Neuronal stem cell (in vitro differentiated cells): ENCODE measurements around the gene PCP4.

ENCODE experiments used
- DNase-seq: peaks from one replicate; pipeline ENCODE4 v3.0.0-alpha.2; 2013; ENCODE audit warnings: low spot score
- H2AFZ ChIP-seq: one replicate; pipeline ENCODE4 v1.6.1; 2013; ENCODE audit warnings: mild to moderate bottlenecking, low read length, inconsistent platforms
- H2AK5ac ChIP-seq: 2 replicates; pipeline ENCODE4 v1.6.1; 2013; ENCODE audit warnings: low read depth, mild to moderate bottlenecking, inconsistent platforms, low read length, moderate library complexity, mixed read lengths
- H2BK120ac ChIP-seq: 2 replicates; pipeline ENCODE4 v1.6.1; 2013; ENCODE audit warnings: low read depth, mild to moderate bottlenecking, inconsistent platforms, low read length, moderate library complexity, mixed read lengths
- H2BK12ac ChIP-seq: one replicate; pipeline ENCODE4 v1.6.1; 2013; ENCODE audit warnings: low read length, inconsistent platforms
- H2BK15ac ChIP-seq: 2 replicates; pipeline ENCODE4 v1.6.1; 2013; ENCODE audit warnings: mild to moderate bottlenecking, low read length, inconsistent platforms, mixed read lengths
- H2BK5ac ChIP-seq: one replicate; pipeline ENCODE4 v1.6.1; 2013; ENCODE audit warnings: inconsistent platforms, mild to moderate bottlenecking, low read length, moderate library complexity
- H3K14ac ChIP-seq: one replicate; pipeline ENCODE4 v1.6.1; 2013; ENCODE audit warnings: low read length, inconsistent platforms
- H3K18ac ChIP-seq: 2 replicates; pipeline ENCODE4 v1.6.1; 2013; ENCODE audit warnings: low read length, inconsistent platforms
- H3K23ac ChIP-seq: 2 replicates; pipeline ENCODE4 v1.6.1; 2013; ENCODE audit warnings: low read depth, mild to moderate bottlenecking, mixed read lengths, low read length, inconsistent platforms; ENCODE audit not compliant: poor library complexity
- H3K27ac ChIP-seq: replicated peaks from 3 replicates; pipeline ENCODE4 v1.5.1; 2013; ENCODE audit warnings: low read length, inconsistent platforms
- H3K27me3 ChIP-seq, 3 experiments: 2 replicates each; pipeline ENCODE4 v1.6.1; 2013; ENCODE audit warnings: low read length in 3 of 3, mild to moderate bottlenecking in 2 of 3, inconsistent platforms in 1 of 3, low read depth in 1 of 3, mixed read lengths in 1 of 3, moderate library complexity in 1 of 3; ENCODE audit not compliant: control insufficient read depth in 3 of 3, insufficient read depth in 3 of 3
- H3K36me3 ChIP-seq, 2 donors: replicated peaks in 1 of 2; 2 replicates each; pipeline ENCODE4 v1.6.1; 2013; ENCODE audit warnings: low read length in 2 of 2; ENCODE audit not compliant: control insufficient read depth in 2 of 2, insufficient read depth in 2 of 2
- H3K4ac ChIP-seq: 2 replicates; pipeline ENCODE4 v1.6.1; 2013; ENCODE audit warnings: inconsistent platforms, mild to moderate bottlenecking, low read length, moderate library complexity
- H3K4me1 ChIP-seq, 2 donors: 1 replicate in 1 of 2; 2 replicates in 1 of 2; pipeline ENCODE4 v1.6.1; 2013; ENCODE audit warnings: low read length in 2 of 2, low read depth in 1 of 2; ENCODE audit not compliant: control insufficient read depth in 2 of 2, insufficient read depth in 1 of 2
- H3K4me2 ChIP-seq: one replicate; pipeline ENCODE4 v1.6.1; 2013; ENCODE audit warnings: mild to moderate bottlenecking, low read length, inconsistent platforms; ENCODE audit not compliant: insufficient read depth, poor library complexity, severe bottlenecking
- H3K4me3 ChIP-seq, 2 donors: 2 replicates each; pipeline ENCODE4 v1.5.1; 2013; ENCODE audit warnings: low read length in 2 of 2, mild to moderate bottlenecking in 2 of 2, inconsistent platforms in 1 of 2, moderate library complexity in 1 of 2
- H3K79me1 ChIP-seq: one replicate; pipeline ENCODE4 v1.6.1; 2013; ENCODE audit warnings: low read depth, mild to moderate bottlenecking, inconsistent platforms, low read length, moderate library complexity
- H3K9ac ChIP-seq: one replicate; pipeline ENCODE4 v1.6.1; 2013; ENCODE audit warnings: mild to moderate bottlenecking, low read depth, low read length, inconsistent platforms; ENCODE audit not compliant: poor library complexity
- H3K9me3 ChIP-seq, 2 donors: replicated peaks in 1 of 2; 2 replicates each; pipeline versions ENCODE3 to v1.6.1; 2013; ENCODE audit warnings: low read length in 2 of 2, mild to moderate bottlenecking in 2 of 2, inconsistent platforms in 1 of 2, low read depth in 1 of 2, mixed read lengths in 1 of 2, moderate library complexity in 1 of 2; ENCODE audit not compliant: control insufficient read depth in 2 of 2, insufficient read depth in 1 of 2
- H4K8ac ChIP-seq: one replicate; pipeline ENCODE4 v1.6.1; 2013; ENCODE audit warnings: low read depth, mild to moderate bottlenecking, inconsistent platforms, low read length, moderate library complexity
- H4K91ac ChIP-seq: one replicate; pipeline ENCODE4 v1.6.1; 2013; ENCODE audit warnings: low read length, low read depth, mild to moderate bottlenecking, inconsistent platforms; ENCODE audit not compliant: poor library complexity
- WGBS, 2 donors: extraction: QIAGEN DNeasy Blood & Tissue Kit; methylation state at CpG; one replicate each; pipeline ENCODE4 v1.1.7; 2013; ENCODE audit warnings: missing lambda C conversion rate in 2 of 2, mixed read lengths in 1 of 2; ENCODE audit not compliant: insufficient read length in 2 of 2, insufficient replicate concordance in 1 of 2; ENCODE audit errors: extremely low coverage in 2 of 2; 5-methylcytosine and 5-hydroxymethylcytosine counted together

Gene PCP4

GRCh38 chr21:39849014-39849655 is 18.1 kb upstream of the PCP4 start:
- no peak overlapping the region for H2BK5ac ChIP-seq
- H3K4me1 ChIP-seq: peaks cover 5 to 11% of the 10 kb centered on the region in 2 donors
- no peaks in the 10 kb centered on the region for H3K9me3 ChIP-seq
- H2AK5ac ChIP-seq: no peak overlapping the region
- H3K36me3 ChIP-seq: no peaks in the 10 kb centered on the region
- H3K4me3 ChIP-seq: no peak overlapping the region
- H2BK120ac ChIP-seq: no peak overlapping the region
- H3K27me3 ChIP-seq: no peaks in the 10 kb centered on the region
- H3K9ac ChIP-seq: no peak overlapping the region
- no peak overlapping the region for H2AFZ ChIP-seq
- no peak overlapping the region for H2BK12ac ChIP-seq
- H3K4me2 ChIP-seq: no peak overlapping the region
- DNase-seq: no peak
- H3K18ac ChIP-seq: no peak overlapping the region
- no peak overlapping the region for H4K91ac ChIP-seq
- H3K27ac ChIP-seq: no peak overlapping the region
- H4K8ac ChIP-seq: no peak overlapping the region
- no peaks in the 10 kb centered on the region for H3K79me1 ChIP-seq
- no CpG with 5 or more reads among the region's 10 CpGs for WGBS, 2 donors
- H3K14ac ChIP-seq: no peak overlapping the region
- H3K23ac ChIP-seq: no peak overlapping the region
- H2BK15ac ChIP-seq: no peak overlapping the region
- H3K4ac ChIP-seq: no peak overlapping the region

GRCh38 chr21:39850333-39850732 is 16.9 kb upstream of the PCP4 start:
- H3K27me3 ChIP-seq: no peaks in the 10 kb centered on the region
- no peak overlapping the region for H3K14ac ChIP-seq
- H3K9ac ChIP-seq: no peak overlapping the region
- H3K18ac ChIP-seq: no peak overlapping the region
- no peak overlapping the region for H2AFZ ChIP-seq
- H3K4me3 ChIP-seq: no peak overlapping the region
- H2BK12ac ChIP-seq: no peak overlapping the region
- no peak overlapping the region for H2BK5ac ChIP-seq
- no peaks in the 10 kb centered on the region for H3K9me3 ChIP-seq
- H3K4me1 ChIP-seq: peaks cover 4 to 6% of the 10 kb centered on the region in 2 donors
- no peaks in the 10 kb centered on the region for H3K79me1 ChIP-seq
- DNase-seq: no peak
- H3K36me3 ChIP-seq: no peaks in the 10 kb centered on the region
- WGBS, 2 donors: no CpG with 5 or more reads among the region's 2 CpGs
- no peak overlapping the region for H2BK120ac ChIP-seq
- H2AK5ac ChIP-seq: no peak overlapping the region
- H4K8ac ChIP-seq: no peak overlapping the region
- no peak overlapping the region for H2BK15ac ChIP-seq
- no peak overlapping the region for H3K27ac ChIP-seq
- no peak overlapping the region for H3K4ac ChIP-seq
- H4K91ac ChIP-seq: no peak overlapping the region
- H3K4me2 ChIP-seq: no peak overlapping the region
- no peak overlapping the region for H3K23ac ChIP-seq

- no peak overlapping the region for H3K18ac ChIP-seq
- WGBS, 2 donors: no CpG with 5 or more reads among the region's 7 CpGs
Observed at GRCh38 chr21:39851002-39851618, 16.1 kb upstream of the PCP4 start.

GRCh38 chr21:39852021-39852721 is 15.1 kb upstream of the PCP4 start:
- no CpG with 5 or more reads among the region's 5 CpGs for WGBS, 2 donors
- no peak overlapping the region for H3K4me3 ChIP-seq
- H3K79me1 ChIP-seq: no peaks in the 10 kb centered on the region
- no peak overlapping the region for H2AK5ac ChIP-seq
- H3K9me3 ChIP-seq: no peaks in the 10 kb centered on the region
- no peaks in the 10 kb centered on the region for H3K36me3 ChIP-seq
- no peak overlapping the region for H3K27ac ChIP-seq
- H3K18ac ChIP-seq: no peak overlapping the region
- H3K23ac ChIP-seq: no peak overlapping the region
- H2AFZ ChIP-seq: no peak overlapping the region
- H2BK15ac ChIP-seq: no peak overlapping the region
- H3K14ac ChIP-seq: no peak overlapping the region
- no peak overlapping the region for H3K9ac ChIP-seq
- no peak overlapping the region for H2BK5ac ChIP-seq
- peaks cover 0 to 6% of the 10 kb centered on the region in 2 donors for H3K4me1 ChIP-seq
- H3K4ac ChIP-seq: no peak overlapping the region
- no peak for DNase-seq
- H2BK120ac ChIP-seq: no peak overlapping the region
- H4K8ac ChIP-seq: no peak overlapping the region
- H2BK12ac ChIP-seq: no peak overlapping the region
- H4K91ac ChIP-seq: no peak overlapping the region
- H3K27me3 ChIP-seq: no peaks in the 10 kb centered on the region
- no peak overlapping the region for H3K4me2 ChIP-seq

More at GRCh38 chr21:39851002-39851618, 16.1 kb upstream of the PCP4 start:
- Histone ChIP-seq H4K8ac (no peak overlapping the region), H3K36me3 (no peaks in the 10 kb centered on the region), H2AFZ (no peak overlapping the region), H3K14ac (no peak overlapping the region), H3K4me2 (no peak overlapping the region), H3K23ac (no peak overlapping the region), H2BK5ac (no peak overlapping the region), H2BK12ac (no peak overlapping the region), H3K9ac (no peak overlapping the region), H2BK120ac (no peak overlapping the region), H3K27me3 (no peaks in the 10 kb centered on the region), H4K91ac (no peak overlapping the region), H3K4me3 (no peak overlapping the region), H2AK5ac (no peak overlapping the region), H3K79me1 (no peaks in the 10 kb centered on the region), H2BK15ac (no peak overlapping the region), H3K4me1 (peaks cover 0 to 6% of the 10 kb centered on the region in 2 donors), H3K9me3 (no peaks in the 10 kb centered on the region), H3K27ac (no peak overlapping the region), H3K4ac (no peak overlapping the region)
- no peak for DNase-seq
